Subcutaneous abdominal adipose tissue (tissue), 5 donors: ENCODE results near the gene TREM1.

Experiments used
- H3K27ac ChIP-seq: one replicate; pipeline ENCODE4 v1.7.0; 2013; ENCODE audit warnings: low read depth, mild to moderate bottlenecking, inconsistent platforms, low read length, moderate library complexity
- H3K27me3 ChIP-seq, 5 donors: one replicate each; pipeline ENCODE4 v1.7.0; 2013; ENCODE audit warnings: low read length in 5 of 5, inconsistent platforms in 1 of 5; ENCODE audit not compliant: control insufficient read depth in 5 of 5, insufficient read depth in 4 of 5
- H3K36me3 ChIP-seq, 5 donors: one replicate each; pipeline ENCODE4 v1.7.0; 2013; ENCODE audit warnings: low read length in 5 of 5; ENCODE audit not compliant: control insufficient read depth in 5 of 5, insufficient read depth in 5 of 5
- H3K4me1 ChIP-seq, 5 donors: one replicate each; pipeline ENCODE4 v1.7.0; 2013; ENCODE audit warnings: low read length in 5 of 5, mild to moderate bottlenecking in 3 of 5, moderate library complexity in 1 of 5; ENCODE audit not compliant: control insufficient read depth in 5 of 5, insufficient read depth in 5 of 5
- H3K4me3 ChIP-seq, 5 donors: one replicate each; pipeline ENCODE4 v1.7.0; 2013; ENCODE audit warnings: low read length in 5 of 5, low read depth in 1 of 5
- H3K9ac ChIP-seq, 5 donors: one replicate each; pipeline ENCODE4 v1.7.0; 2013; ENCODE audit warnings: low read length in 5 of 5, mild to moderate bottlenecking in 4 of 5, moderate library complexity in 3 of 5
- H3K9me3 ChIP-seq, 5 donors: one replicate each; pipeline ENCODE4 v1.7.0; 2013; ENCODE audit warnings: low read length in 5 of 5; ENCODE audit not compliant: control insufficient read depth in 5 of 5
- donor health status: healthy.
- donor health status: healthy.
- donor health status: healthy.
- donor health status: healthy.
- donor health status: healthy.

TREM1 gene

DNA sequence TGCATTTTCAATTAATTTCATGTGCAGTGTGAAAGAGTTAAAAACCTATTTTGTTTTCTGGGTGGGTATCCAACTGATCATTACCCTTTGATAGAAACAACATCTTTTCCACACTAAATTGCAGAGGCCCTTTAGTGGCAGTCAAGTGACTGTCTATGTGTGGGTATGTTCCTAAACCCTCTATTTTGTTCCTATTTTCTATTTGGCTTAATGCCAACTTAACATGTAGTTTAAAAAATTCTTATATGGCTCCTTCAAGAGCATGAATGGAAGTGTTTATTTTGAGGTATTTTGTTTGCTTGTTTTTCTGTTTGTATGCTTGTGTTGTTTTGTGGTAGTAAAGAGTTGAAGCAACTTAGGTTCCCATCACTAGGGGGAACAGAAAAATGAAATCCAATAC is 19.9 kb downstream of the TREM1 start:
- H3K27ac ChIP-seq: no peak overlapping the region
- no peak overlapping the region for H3K4me3 ChIP-seq
- H3K36me3 ChIP-seq: no peaks in the 10 kb centered on the region
- no peaks in the 10 kb centered on the region for H3K4me1 ChIP-seq
- no peak overlapping the region for H3K9ac ChIP-seq
- peaks cover 5 to 19% (median 12%) of the 10 kb centered on the region in 5 donors for H3K9me3 ChIP-seq
- H3K27me3 ChIP-seq: no peaks in the 10 kb centered on the region

DNA sequence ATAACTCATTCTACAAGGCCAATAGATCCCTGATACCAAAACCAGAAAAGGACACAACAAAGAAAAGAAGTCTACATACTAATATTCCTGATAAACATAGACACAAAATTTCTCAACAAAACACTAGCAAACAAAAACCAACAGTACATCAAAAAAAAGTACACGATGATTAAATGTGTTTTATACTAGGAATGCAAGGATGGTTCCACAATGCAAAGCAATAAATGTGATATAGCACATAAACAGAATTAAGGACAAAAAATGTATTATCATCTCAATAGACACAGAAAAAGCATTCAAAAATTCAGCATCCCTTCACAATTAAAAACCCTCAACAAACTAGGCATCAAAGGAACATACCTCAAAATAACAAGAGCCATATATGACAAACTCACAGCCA is 23.2 kb downstream of the TREM1 start:
- H3K9ac ChIP-seq: no peak overlapping the region
- H3K27me3 ChIP-seq: no peaks in the 10 kb centered on the region
- H3K36me3 ChIP-seq: no peaks in the 10 kb centered on the region
- H3K4me3 ChIP-seq: no peak overlapping the region
- no peaks in the 10 kb centered on the region for H3K4me1 ChIP-seq
- peaks cover 10 to 19% (median 14%) of the 10 kb centered on the region in 5 donors for H3K9me3 ChIP-seq
- no peak overlapping the region for H3K27ac ChIP-seq

DNA sequence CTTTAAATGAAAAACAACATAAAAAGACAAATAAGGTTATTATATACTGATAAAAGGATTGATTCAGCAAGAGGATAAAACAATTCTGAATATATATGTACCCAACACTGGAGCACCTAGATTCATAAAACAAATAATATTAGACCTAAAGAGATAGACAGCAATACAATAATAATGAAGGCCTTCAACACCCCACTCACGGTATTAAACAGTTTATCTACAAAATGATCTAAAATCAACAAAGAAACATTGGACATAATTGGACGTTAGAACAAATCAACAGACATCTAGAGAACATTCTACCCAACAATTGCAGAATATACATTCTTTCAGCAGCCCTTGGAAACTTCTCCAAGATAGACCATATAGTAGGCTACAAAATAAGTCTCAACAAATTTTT is 24.1 kb downstream of the TREM1 start:
- Histone ChIP-seq H3K4me3 (no peak overlapping the region), H3K27me3 (no peaks in the 10 kb centered on the region), H3K9me3 (peaks cover 12 to 19% (median 15%) of the 10 kb centered on the region in 5 donors), H3K4me1 (no peaks in the 10 kb centered on the region), H3K9ac (no peak overlapping the region), H3K27ac (no peak overlapping the region), H3K36me3 (no peaks in the 10 kb centered on the region)

DNA sequence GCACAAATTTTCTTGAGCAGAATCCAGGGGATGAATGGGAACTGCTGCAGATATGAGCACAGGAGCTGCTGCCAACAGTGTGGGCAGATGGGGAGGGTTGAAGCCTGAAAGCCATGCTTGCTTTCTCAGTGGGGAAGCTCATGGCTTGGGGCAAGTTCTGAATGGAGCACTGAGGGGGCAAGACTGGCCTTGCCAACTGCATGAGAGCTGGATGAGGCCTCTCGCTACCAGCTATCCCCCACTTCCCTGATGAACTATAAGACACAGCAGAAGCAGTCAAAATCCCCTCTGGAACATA is 28.3 kb downstream of the TREM1 start:
- no peak overlapping the region for H3K27ac ChIP-seq
- H3K9ac ChIP-seq: no peak overlapping the region
- H3K36me3 ChIP-seq: no peaks in the 10 kb centered on the region
- no peaks in the 10 kb centered on the region for H3K4me1 ChIP-seq
- no peak overlapping the region for H3K4me3 ChIP-seq
- no peaks in the 10 kb centered on the region for H3K27me3 ChIP-seq
- H3K9me3 ChIP-seq: peaks cover 7 to 13% (median 9%) of the 10 kb centered on the region in 5 donors

DNA sequence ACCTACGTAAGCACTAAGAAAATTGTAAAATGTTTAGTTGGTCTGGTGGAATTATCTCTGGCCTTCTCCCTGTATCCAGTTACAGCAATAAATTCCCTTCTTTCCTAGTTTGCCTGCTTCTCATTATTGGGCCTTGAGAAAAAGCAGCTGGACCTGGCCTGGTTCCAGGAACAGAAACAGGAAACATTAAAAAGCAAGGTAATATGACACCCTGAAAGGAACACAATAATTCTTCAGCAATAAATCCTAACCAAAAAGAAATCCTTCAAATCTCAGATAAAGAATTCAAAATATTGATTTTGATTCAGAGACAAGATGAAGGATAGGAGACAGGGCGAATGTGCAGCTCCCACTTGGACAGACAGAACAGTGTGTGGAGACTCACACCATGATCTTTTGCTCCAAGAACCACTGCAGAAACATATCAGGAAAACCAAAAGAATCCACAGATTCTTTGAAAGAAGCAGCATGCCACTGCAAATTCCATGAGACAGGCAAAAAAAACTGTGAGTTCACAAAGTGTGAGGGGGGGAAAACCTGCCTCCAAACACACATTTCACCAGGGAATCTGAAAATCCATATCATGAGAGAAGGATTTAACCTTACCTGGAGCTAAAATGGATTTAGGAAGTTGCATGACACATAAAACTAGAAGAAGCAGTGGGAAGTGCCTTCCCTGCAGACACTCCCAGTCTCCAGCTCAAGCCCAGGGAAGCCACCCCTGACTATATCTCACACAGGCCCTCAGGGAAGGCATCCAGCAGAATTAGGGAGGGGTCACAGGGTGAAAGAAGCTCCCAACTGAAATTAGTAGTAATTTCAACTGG is 28.9 kb downstream of the TREM1 start:
- Histone ChIP-seq H3K27ac (no peak overlapping the region), H3K9me3 (peaks cover 7 to 9% (median 8%) of the 10 kb centered on the region in 5 donors), H3K36me3 (no peaks in the 10 kb centered on the region), H3K27me3 (no peaks in the 10 kb centered on the region), H3K9ac (no peak overlapping the region), H3K4me3 (no peak overlapping the region), H3K4me1 (no peaks in the 10 kb centered on the region)

DNA sequence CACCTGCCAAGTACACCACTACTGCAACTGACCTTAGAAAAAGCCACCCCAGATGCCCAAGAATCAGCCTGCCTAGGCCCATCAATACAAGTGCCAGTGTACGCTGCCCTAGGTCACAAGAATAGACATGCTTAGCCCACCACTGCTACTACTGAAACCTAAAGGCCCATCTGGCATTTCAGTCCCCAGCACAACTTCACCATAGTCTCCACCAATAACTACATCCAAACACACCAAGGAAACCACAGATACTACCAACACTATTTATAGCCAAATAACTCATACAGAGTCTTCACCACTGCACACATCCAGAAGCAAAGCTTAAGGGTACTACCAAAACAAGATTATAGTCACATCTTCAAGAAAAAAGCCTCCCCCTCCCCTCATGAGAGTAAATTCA is 30.1 kb downstream of the TREM1 start:
- no peak overlapping the region for H3K9ac ChIP-seq
- H3K4me3 ChIP-seq: no peak overlapping the region
- H3K27me3 ChIP-seq: peaks cover 0 to 2% (median 0%) of the 10 kb centered on the region in 5 donors
- H3K27ac ChIP-seq: no peak overlapping the region
- no peaks in the 10 kb centered on the region for H3K36me3 ChIP-seq
- peaks cover 0 to 9% (median 1%) of the 10 kb centered on the region in 5 donors for H3K9me3 ChIP-seq
- no peaks in the 10 kb centered on the region for H3K4me1 ChIP-seq

DNA sequence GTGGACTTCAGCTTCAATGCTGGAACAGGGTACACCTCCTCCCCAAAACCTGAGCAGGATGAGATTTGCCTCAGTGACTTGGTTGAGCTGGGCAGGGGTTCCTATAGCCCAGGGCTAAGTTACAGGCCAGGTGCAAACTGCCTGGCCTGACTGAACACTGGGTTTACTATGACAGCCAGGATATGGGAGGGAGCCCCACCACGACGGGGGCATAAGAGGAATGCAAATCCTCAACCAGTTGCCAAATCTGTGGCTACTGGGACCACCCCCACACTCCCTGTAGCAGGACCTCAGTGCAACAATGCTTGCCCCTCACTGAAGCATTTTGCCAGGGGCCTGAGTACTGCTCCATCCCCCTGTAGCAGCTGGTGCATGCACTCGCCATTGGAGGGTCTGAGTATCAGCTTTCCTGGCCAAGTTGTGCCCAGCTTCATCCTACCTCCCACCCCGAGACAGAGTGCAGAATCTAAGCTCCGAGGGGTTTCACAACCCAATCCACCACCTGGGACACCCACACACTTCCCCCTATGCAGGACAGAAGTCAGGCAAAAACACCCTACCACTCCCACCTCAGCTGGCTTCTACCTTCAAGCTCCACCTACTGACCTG is 30.7 kb downstream of the TREM1 start:
- Histone ChIP-seq H3K36me3 (no peaks in the 10 kb centered on the region), H3K27ac (no peak overlapping the region), H3K4me3 (no peak overlapping the region), H3K4me1 (no peaks in the 10 kb centered on the region), H3K27me3 (peaks cover 0 to 5% (median 0%) of the 10 kb centered on the region in 5 donors), H3K9me3 (peaks cover 0 to 7% (median 0%) of the 10 kb centered on the region in 5 donors), H3K9ac (no peak overlapping the region)

DNA sequence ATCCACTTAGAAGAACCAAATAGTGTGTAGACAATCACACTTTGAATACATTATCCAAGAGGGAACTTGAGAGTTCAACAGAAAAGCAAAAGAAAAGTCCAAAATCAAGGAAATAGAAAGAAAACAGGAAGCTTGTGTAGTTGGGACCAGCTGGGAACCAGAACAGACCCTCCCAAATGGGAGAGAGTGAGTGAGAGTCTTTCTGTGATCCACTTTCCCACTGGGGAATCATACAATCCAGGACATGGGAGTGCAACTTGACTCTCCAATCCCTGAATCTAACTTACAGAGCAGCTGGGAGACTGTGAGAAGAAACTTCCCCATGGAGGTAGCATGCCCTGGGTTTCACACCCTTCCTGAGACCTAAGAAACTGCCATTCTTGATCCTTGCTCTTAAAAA is 31.4 kb downstream of the TREM1 start:
- H3K9ac ChIP-seq: no peak overlapping the region
- peaks cover 0 to 7% (median 0%) of the 10 kb centered on the region in 5 donors for H3K9me3 ChIP-seq
- no peaks in the 10 kb centered on the region for H3K36me3 ChIP-seq
- H3K4me3 ChIP-seq: no peak overlapping the region
- no peak overlapping the region for H3K27ac ChIP-seq
- H3K4me1 ChIP-seq: no peaks in the 10 kb centered on the region
- peaks cover 0 to 6% (median 0%) of the 10 kb centered on the region in 5 donors for H3K27me3 ChIP-seq

DNA sequence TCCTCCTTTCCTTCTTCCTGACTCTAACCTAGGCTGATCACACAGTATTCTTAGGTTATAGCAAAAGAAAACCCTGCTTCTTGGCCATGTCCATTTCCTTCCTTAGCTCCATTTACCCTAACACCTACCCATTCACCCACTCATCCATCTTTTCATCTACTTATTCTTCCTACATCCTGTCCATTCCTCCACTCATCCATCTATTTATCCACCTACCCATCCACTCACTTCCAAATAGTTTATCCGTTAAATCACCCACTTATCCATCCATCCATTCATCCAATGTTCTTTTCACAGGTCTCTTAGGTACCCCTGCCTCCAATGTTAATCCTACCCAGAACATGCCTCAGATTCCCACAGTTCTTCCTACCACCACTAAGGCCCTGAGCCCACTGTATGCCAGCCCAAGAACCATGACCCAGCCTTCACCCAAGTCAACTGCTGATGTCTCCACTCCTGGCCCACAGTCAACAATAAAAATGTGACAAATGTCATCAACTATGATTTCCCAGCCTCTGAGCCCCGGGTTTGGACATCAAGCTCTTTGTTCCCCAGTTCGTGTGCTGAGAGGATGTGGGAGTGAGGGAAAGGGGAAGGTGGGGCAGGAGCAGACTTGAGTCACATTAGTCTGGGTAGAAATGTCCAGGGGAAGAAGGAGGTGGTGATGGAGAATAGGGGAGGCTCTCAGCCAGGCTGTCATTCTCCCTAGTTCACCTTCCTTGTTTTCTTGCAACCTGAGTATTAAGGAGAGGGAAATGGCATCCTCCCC is 33.9 kb downstream of the TREM1 start:
- no peak overlapping the region for H3K9ac ChIP-seq
- no peaks in the 10 kb centered on the region for H3K36me3 ChIP-seq
- peaks cover 0 to 2% (median 0%) of the 10 kb centered on the region in 5 donors for H3K4me1 ChIP-seq
- no peak overlapping the region for H3K4me3 ChIP-seq
- H3K27ac ChIP-seq: no peak overlapping the region
- no peaks in the 10 kb centered on the region for H3K9me3 ChIP-seq
- H3K27me3 ChIP-seq: peaks cover 0 to 6% (median 0%) of the 10 kb centered on the region in 5 donors
